Activated naive CD8-positive, alpha-beta T cell treated with anti-CD3 and anti-CD28 coated beads, Interleukin-2, amount 10 ng/mL, durations not matched to agents 7 days and 5 days (primary cell): ENCODE measurements around the gene SCN1B. TPM values are rescaled to one million over a fixed set of nuclear protein-coding genes. Genes with fewer than 3 reads are reported as not detected.

Source experiments
- ATAC-seq: fragments of 150-1000 bp; cut with Tn5 transposase; one replicate; pipeline ENCODE4 v1.10.0; 2021; ENCODE audit warnings: low read depth, moderate library complexity
- POLR2A ChIA-PET: fragments of 350-600 bp; sonication (Branson Sonifier 250); formaldehyde crosslinking; loops from one replicate; lab custom pipeline; 2021; ENCODE audit warnings: antibody characterized with exemption; lab: Charles Lee
- DNase-seq: peaks from one replicate; pipeline ENCODE4 v3.0.0; 2021
- H3K27ac Mint-ChIP-seq: one replicate; pipeline ENCODE4 v1.8.0; 2022; ENCODE audit warnings: mild to moderate bottlenecking, mixed read lengths
- H3K27me3 Mint-ChIP-seq: one replicate; pipeline ENCODE4 v1.8.0; 2022; ENCODE audit warnings: mild to moderate bottlenecking, moderate library complexity, mixed read lengths
- H3K36me3 Mint-ChIP-seq: one replicate; pipeline ENCODE4 v1.8.0; 2021; ENCODE audit warnings: mild to moderate bottlenecking, mixed read lengths
- H3K4me1 Mint-ChIP-seq: one replicate; pipeline ENCODE4 v1.8.0; 2021; ENCODE audit warnings: mixed read lengths
- H3K4me3 Mint-ChIP-seq: one replicate; pipeline ENCODE4 v1.8.0; 2022; ENCODE audit warnings: mild to moderate bottlenecking, moderate library complexity, mixed read lengths
- H3K9me3 Mint-ChIP-seq: one replicate; pipeline ENCODE4 v1.8.0; 2021; ENCODE audit warnings: mixed read lengths
- total RNA-seq, 2 experiments: library from RNA; stranded (reverse); gene quantifications; one replicate each; pipeline ENCODE4 v1.2.3, GENCODE V29; 2021

Gene SCN1B
- total RNA-seq, 2 experiments from 2014 or later = 0.85 to 1.2 TPM

GRCh38 chr19:35037716-35038622 lies 7.7 kb downstream of the SCN1B start:
- DNase-seq = no peak
- peaks cover 7% of the 10 kb centered on the region for H3K27me3 Mint-ChIP-seq
- H3K4me1 Mint-ChIP-seq = peaks cover 11% of the 10 kb centered on the region
- no peak overlapping the region for H3K4me3 Mint-ChIP-seq
- POLR2A ChIA-PET = interaction anchor here (1.0 kb wide), 1 partner anchor 24 kb away, joined by 4 read pairs; no protein-coding TSS in a partner anchor
- no peaks in the 10 kb centered on the region for H3K9me3 Mint-ChIP-seq
- no peak overlapping the region for H3K27ac Mint-ChIP-seq
- no peak for ATAC-seq
- no peaks in the 10 kb centered on the region for H3K36me3 Mint-ChIP-seq

GRCh38 chr19:35038623-35039512 lies 8.6 kb downstream of the SCN1B start:
- no peaks in the 10 kb centered on the region for H3K9me3 Mint-ChIP-seq
- no peak overlapping the region for H3K27ac Mint-ChIP-seq
- no peak overlapping the region for H3K4me3 Mint-ChIP-seq
- ATAC-seq (no peak), DNase-seq (no peak)
- peaks cover 7% of the 10 kb centered on the region for H3K27me3 Mint-ChIP-seq
- no peaks in the 10 kb centered on the region for H3K36me3 Mint-ChIP-seq
- POLR2A ChIA-PET = no interaction called here
- peaks cover 11% of the 10 kb centered on the region for H3K4me1 Mint-ChIP-seq

- POLR2A ChIA-PET = no interaction called here
- peaks cover 15% of the 10 kb centered on the region for H3K4me1 Mint-ChIP-seq
- no peaks in the 10 kb centered on the region for H3K36me3 Mint-ChIP-seq
- no peak for ATAC-seq
- H3K9me3 Mint-ChIP-seq = no peaks in the 10 kb centered on the region
- peaks cover 7% of the 10 kb centered on the region for H3K27me3 Mint-ChIP-seq
- peak overlapping the region; percentile 7 for H3K27ac Mint-ChIP-seq
- H3K4me3 Mint-ChIP-seq = peak overlapping the region; percentile 33
- no peak for DNase-seq
These were observed 9.9 kb downstream of the SCN1B start for GRCh38 chr19:35039881-35040825.

- H3K27ac Mint-ChIP-seq = no peak overlapping the region
- POLR2A ChIA-PET = no interaction called here
- ATAC-seq = no peak
These were observed 10.7 kb downstream of the SCN1B start for GRCh38 chr19:35040826-35041547.

DNA sequence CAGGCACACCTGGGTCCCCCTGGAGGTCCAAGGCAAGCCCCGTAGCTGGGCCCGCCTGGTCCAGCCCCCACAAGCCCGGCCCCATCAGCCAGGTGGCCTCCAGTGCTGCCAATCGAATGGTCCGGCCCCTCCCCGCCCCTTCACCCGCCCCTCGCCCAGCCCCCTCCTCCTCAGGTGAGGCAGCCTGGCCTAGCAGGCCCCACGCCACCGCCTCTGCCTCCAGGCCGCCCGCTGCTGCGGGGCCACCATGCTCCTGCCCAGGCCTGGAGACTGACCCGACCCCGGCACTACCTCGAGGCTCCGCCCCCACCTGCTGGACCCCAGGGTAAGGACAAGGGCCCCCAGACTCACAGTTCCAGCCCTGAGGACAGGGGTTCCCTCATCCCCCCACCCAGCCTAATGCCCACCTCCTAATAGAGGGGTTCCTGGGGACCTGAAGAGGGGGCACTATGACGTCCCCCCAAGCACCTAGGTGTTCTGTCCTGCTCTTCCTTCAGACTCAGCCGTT lies 11.3 kb downstream of the SCN1B start, which contains the start of gene HPN:
Gene HPN (plus strand): TSS at position 174 of the 508 bp plus-strand sequence. CDS start 786 bp downstream, outside the sequence.
- DNase-seq (no peak), ATAC-seq (no peak)
- H3K27me3 Mint-ChIP-seq = peaks cover 7% of the 10 kb centered on the region
- H3K9me3 Mint-ChIP-seq = no peaks in the 10 kb centered on the region
- H3K36me3 Mint-ChIP-seq = no peaks in the 10 kb centered on the region
- peak within 1 kb of the TSS; percentile 33 for H3K4me3 Mint-ChIP-seq
- POLR2A ChIA-PET = no interaction called here
- H3K27ac Mint-ChIP-seq = no peak within 1 kb of the TSS
- H3K4me1 Mint-ChIP-seq = peaks cover 23% of the 10 kb centered on the region

More at GRCh38 chr19:35040826-35041547, 10.7 kb downstream of the SCN1B start:
- Mint-ChIP-seq H3K4me1 (peaks cover 23% of the 10 kb centered on the region), H3K4me3 (peak overlapping the region; percentile 33), H3K9me3 (no peaks in the 10 kb centered on the region), H3K27me3 (peaks cover 7% of the 10 kb centered on the region), H3K36me3 (no peaks in the 10 kb centered on the region)
- no peak for DNase-seq

DNA sequence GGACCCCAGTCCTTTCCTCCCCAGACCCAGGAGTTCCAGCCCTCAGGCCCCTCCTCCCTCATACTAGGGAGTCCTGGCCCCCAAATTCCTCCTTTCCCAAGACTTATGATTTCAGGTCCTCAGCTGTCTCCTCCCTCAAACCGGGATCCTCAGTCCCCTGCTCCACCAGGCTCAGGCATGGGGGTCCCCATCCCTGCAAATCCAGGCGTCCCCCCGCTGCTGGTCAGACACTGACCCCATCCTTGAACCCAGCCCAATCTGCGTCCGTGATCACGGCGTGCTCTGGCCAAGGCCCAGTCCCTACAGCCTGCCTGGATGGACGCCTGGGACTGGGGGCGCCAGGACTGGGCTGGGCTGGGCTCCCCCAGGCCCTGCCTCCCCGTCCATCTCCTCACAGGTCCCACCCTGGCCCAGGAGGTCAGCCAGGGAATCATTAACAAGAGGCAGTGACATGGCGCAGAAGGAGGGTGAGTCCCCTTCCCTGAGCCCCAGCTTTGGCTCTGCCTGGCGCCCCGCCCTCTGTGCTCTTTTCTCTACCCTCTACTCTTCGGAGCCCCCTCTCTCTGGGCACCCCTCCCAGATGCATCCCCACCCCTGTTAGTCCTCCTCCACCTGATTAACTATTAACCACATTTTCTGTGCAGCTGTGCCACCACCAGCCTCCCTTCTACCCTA lies 11.9 kb downstream of the SCN1B start:
- Mint-ChIP-seq H3K4me1 (peaks cover 23% of the 10 kb centered on the region), H3K27me3 (peaks cover 7% of the 10 kb centered on the region), H3K27ac (no peak overlapping the region), H3K36me3 (no peaks in the 10 kb centered on the region), H3K9me3 (no peaks in the 10 kb centered on the region), H3K4me3 (no peak overlapping the region)
- POLR2A ChIA-PET = no interaction called here
- DNase-seq (no peak), ATAC-seq (no peak)

DNA sequence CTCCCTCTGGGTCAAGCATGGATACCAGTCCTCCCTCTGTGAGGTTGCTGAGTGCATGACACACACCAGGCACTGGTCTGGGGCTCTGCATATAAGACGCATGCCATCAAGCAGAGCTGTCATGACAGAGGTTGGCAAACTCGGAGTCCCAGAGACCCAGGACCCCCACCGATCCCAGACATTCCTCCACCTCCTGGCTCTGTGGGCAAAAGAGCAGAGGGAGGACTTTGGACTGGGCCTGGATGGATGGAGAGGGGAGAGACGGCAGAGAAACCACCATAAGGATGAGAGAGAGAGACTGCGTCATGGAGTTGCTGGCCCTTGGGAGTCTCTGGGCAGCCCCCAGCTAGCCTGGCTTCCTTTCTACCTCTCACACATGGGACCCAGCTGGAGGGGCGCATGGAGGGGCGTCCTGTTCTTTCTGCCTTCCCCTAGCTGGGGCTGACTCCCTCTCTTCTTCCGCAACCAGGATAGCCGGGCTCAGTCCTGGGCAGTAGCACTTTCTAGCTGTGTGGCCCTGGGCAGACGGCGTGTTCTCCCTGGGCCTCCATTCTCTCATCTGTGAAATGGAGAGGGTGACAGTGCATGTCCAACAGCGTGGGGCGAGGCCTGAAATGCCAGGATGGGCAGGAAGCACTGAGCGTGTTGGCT lies 12.8 kb downstream of the SCN1B start:
- Mint-ChIP-seq H3K36me3 (no peaks in the 10 kb centered on the region), H3K4me3 (no peak overlapping the region), H3K9me3 (no peaks in the 10 kb centered on the region), H3K4me1 (peaks cover 23% of the 10 kb centered on the region), H3K27ac (no peak overlapping the region), H3K27me3 (peaks cover 7% of the 10 kb centered on the region)
- DNase-seq (no peak), ATAC-seq (no peak)
- POLR2A ChIA-PET = interaction anchor here (0.9 kb wide), 1 partner anchor 29 kb away, joined by 3 read pairs; no protein-coding TSS in a partner anchor

GRCh38 chr19:35043906-35044305 lies 13.6 kb downstream of the SCN1B start:
- H3K36me3 Mint-ChIP-seq = no peaks in the 10 kb centered on the region
- no peak overlapping the region for H3K4me3 Mint-ChIP-seq
- DNase-seq (no peak), ATAC-seq (no peak)
- H3K27me3 Mint-ChIP-seq = peaks cover 7% of the 10 kb centered on the region
- POLR2A ChIA-PET = no interaction called here
- H3K4me1 Mint-ChIP-seq = peaks cover 23% of the 10 kb centered on the region
- H3K9me3 Mint-ChIP-seq = no peaks in the 10 kb centered on the region
- no peak overlapping the region for H3K27ac Mint-ChIP-seq

DNA sequence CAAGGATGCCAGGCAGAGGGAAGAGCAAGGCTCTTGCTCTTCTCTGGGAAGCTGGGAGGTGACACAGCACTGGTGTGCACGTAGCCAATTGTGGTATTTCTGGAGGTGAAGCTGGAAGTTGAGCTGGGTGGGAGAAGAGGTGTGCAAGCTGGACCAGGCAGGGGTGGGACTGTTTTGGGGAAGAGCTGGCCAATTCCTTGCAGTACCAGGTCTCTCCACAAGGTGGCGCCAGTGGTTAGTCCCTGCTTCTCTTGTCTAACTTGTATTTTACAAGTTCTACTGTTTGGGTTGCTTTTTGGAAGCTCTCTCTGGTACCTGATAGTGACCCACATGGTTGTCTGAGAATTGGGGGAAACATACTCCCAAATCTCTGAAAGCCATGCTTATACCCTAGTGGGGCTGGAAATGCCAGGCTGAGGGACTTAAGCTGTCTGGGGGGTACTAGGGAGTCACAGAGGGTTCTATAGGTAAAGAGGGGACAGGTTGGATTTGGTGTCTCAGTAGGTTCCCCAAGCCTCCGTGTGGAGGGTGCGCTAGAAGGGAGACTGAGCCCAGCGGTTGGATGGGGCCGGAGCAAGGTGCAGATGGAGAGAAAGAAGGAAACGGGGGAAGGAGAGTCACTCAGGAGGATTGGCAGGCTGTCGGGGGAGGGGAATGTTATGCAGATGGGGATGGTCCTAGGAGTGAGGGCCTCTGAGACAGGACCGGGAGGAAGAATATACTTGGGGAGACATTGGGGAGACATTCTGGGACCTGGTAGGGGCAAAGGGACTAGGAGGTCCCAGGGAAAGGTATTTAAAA lies 14.2 kb downstream of the SCN1B start:
- peaks cover 23% of the 10 kb centered on the region for H3K4me1 Mint-ChIP-seq
- no peaks in the 10 kb centered on the region for H3K9me3 Mint-ChIP-seq
- peaks cover 7% of the 10 kb centered on the region for H3K27me3 Mint-ChIP-seq
- no peak overlapping the region for H3K4me3 Mint-ChIP-seq
- ATAC-seq (no peak), DNase-seq (peak; percentile 69)
- no peaks in the 10 kb centered on the region for H3K36me3 Mint-ChIP-seq
- no peak overlapping the region for H3K27ac Mint-ChIP-seq
- POLR2A ChIA-PET = no interaction called here

DNA sequence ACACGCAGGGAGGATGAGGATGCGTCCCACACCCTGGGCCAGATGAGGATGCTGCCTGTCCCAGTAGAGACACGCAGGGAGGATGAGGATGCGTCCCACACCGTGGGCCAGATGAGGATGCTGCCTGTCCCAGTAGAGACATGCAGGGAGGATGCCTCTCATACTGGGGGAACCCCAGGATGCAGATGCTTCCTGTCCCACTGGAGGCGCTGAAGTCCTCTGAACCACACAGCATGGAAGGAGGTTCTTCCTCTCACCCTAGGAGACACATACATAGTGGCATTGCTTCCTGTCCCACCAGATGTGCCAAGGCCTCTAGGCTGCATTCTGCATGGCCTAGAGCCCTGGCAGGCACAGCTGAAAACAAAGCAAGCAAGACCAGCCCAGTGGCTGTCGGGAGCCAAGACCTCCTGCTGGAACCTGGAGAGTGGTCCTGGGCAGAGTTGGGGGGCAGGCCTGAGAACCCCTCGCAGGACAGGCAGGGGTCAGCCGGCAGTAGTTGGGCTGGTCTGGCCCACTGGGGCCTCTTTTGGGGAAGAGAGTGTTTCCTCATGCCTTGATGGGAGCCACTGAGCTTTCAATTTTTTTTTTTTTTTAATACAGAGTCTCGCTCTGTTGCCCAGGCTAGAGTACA lies 15.5 kb downstream of the SCN1B start:
- ATAC-seq (peak; percentile 91), DNase-seq (no peak)
- H3K9me3 Mint-ChIP-seq = no peaks in the 10 kb centered on the region
- H3K4me1 Mint-ChIP-seq = peaks cover 16% of the 10 kb centered on the region
- no peak overlapping the region for H3K4me3 Mint-ChIP-seq
- no peak overlapping the region for H3K27ac Mint-ChIP-seq
- no peaks in the 10 kb centered on the region for H3K27me3 Mint-ChIP-seq
- no peaks in the 10 kb centered on the region for H3K36me3 Mint-ChIP-seq
- POLR2A ChIA-PET = interaction anchor here (0.6 kb wide), 1 partner anchor 774 kb away, joined by 3 read pairs; no protein-coding TSS in a partner anchor
